OCI-LY3 (cell line): ENCODE data around the gene SLC8A1.

Source experiments
- H2AFZ ChIP-seq: fragments of 200-600, 300-600 bp; shearing (Covaris generic); 2 replicates; pipeline ENCODE4 v1.6.0; 2014; ENCODE audit warnings: antibody characterized with exemption, low read depth, low read length
- H3K27ac ChIP-seq: fragments of 200-600, 300-600 bp; sonication (generic); 2 replicates; pipeline ENCODE4 v1.5.1; 2014; ENCODE audit warnings: mild to moderate bottlenecking, low read length, moderate library complexity, mixed read lengths
- H3K27me3 ChIP-seq: fragments of 200-600, 300-600 bp; sonication (generic); 2 replicates; pipeline ENCODE4 v1.6.1; 2014; ENCODE audit warnings: low read depth, low read length, mixed read lengths
- H3K36me3 ChIP-seq: fragments of 200-600, 300-600 bp; sonication (generic); replicated peaks from 2 replicates; pipeline ENCODE3; 2014; ENCODE audit warnings: low read depth, low read length, mixed read lengths
- H3K4me1 ChIP-seq: fragments of 300-600, 200-600 bp; sonication (generic); 2 replicates; pipeline ENCODE4 v1.6.1; 2014; ENCODE audit warnings: low read length, mixed read lengths
- H3K4me2 ChIP-seq: fragments of 200-600, 300-600 bp; sonication (generic); 2 replicates; pipeline ENCODE4 v1.6.1; 2014; ENCODE audit warnings: low read length, mixed read lengths
- H3K4me3 ChIP-seq: fragments of 300-600, 200-600 bp; sonication (generic); 2 replicates; pipeline ENCODE4 v1.5.1; 2014; ENCODE audit warnings: antibody characterized with exemption, mild to moderate bottlenecking, low read length, moderate library complexity
- H3K79me2 ChIP-seq: fragments of 300-600, 200-600 bp; shearing (Covaris generic); 2 replicates; pipeline ENCODE4 v1.6.1; 2014; ENCODE audit warnings: mild to moderate bottlenecking, low read length, mixed read lengths
- H3K9ac ChIP-seq: fragments of 300-600, 200-600 bp; shearing (Covaris generic); 2 replicates; pipeline ENCODE4 v1.6.0; 2014; ENCODE audit warnings: mild to moderate bottlenecking, low read length, moderate library complexity
- H3K9me3 ChIP-seq: fragments of 200-600, 300-600 bp; shearing (Covaris generic); 2 replicates; pipeline ENCODE4 v1.6.1; 2014; ENCODE audit warnings: low read length, mixed read lengths; ENCODE audit not compliant: insufficient read depth
- H4K20me1 ChIP-seq: fragments of 200-600, 300-600 bp; sonication (generic); 2 replicates; pipeline ENCODE4 v1.6.1; 2016; ENCODE audit warnings: low read length, mixed read lengths; ENCODE audit not compliant: insufficient read depth
- EZH2phosphoT487 ChIP-seq: fragments of 200-600 bp; shearing (Covaris generic); IDR thresholded peaks from 2 replicates; pipeline ENCODE4 v1.6.1; 2018; ENCODE audit warnings: antibody characterized with exemption, mixed run types, low read depth
- TF ChIP-seq, protein P1 (sequence below): fragments of 200-600, 300-600 bp; sonication (generic); IDR thresholded peaks from 2 replicates; pipeline ENCODE4 v1.5.1; 2014; ENCODE audit warnings: antibody characterized with exemption, low read length, low read depth

Gene SLC8A1

DNA sequence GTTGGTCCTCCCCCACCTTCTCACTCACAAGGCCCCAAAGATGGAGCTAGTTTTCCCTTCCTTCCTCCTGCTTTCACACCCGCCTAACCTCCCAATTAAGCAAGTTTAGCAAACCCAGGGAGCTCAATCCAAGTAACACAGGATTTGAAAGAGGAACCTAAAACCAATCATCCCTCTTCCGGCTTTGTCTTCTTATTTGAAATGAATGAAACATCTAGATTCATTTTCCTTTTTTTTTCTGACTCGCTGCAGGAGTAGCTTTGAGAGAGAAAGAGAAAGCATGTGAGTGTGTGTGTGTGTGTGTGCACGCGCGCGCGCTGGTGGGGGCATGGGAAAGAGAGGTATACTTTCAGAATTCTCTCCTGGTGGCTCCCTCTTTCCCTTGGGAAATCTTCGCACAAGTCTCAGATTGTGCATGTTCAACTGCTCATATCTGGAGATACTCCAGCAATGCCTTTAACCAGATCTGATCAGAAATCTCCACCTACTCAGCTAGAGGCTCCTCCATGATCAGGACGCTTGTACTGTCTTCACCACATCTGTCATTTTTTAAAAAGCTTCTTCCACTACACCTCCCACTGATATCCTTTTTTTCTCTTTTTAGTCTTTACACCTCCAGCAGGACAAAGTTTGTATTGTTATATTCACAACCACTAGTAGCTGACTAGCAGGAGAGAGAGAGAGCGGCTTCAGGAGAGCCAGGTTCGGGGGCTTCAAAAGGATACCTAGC, 1.7 kb downstream of the SLC8A1 start:
- no peaks in the 10 kb centered on the region for H3K79me2 ChIP-seq
- H3K27ac ChIP-seq = no peak overlapping the region
- H2AFZ ChIP-seq = peak overlapping the region; percentile 77
- H3K4me3 ChIP-seq = peak overlapping the region; percentile 69
- H3K36me3 ChIP-seq = no peaks in the 10 kb centered on the region
- no peaks in the 10 kb centered on the region for H3K9me3 ChIP-seq
- H4K20me1 ChIP-seq = no peaks in the 10 kb centered on the region
- H3K27me3 ChIP-seq = no peaks in the 10 kb centered on the region
- TF ChIP-seq, protein P1, sequence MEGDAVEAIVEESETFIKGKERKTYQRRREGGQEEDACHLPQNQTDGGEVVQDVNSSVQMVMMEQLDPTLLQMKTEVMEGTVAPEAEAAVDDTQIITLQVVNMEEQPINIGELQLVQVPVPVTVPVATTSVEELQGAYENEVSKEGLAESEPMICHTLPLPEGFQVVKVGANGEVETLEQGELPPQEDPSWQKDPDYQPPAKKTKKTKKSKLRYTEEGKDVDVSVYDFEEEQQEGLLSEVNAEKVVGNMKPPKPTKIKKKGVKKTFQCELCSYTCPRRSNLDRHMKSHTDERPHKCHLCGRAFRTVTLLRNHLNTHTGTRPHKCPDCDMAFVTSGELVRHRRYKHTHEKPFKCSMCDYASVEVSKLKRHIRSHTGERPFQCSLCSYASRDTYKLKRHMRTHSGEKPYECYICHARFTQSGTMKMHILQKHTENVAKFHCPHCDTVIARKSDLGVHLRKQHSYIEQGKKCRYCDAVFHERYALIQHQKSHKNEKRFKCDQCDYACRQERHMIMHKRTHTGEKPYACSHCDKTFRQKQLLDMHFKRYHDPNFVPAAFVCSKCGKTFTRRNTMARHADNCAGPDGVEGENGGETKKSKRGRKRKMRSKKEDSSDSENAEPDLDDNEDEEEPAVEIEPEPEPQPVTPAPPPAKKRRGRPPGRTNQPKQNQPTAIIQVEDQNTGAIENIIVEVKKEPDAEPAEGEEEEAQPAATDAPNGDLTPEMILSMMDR = no peak
- TF ChIP-seq EZH2phosphoT487 = no peak
- peak overlapping the region; percentile 22 for H3K9ac ChIP-seq
- peak overlapping the region; percentile 81 for H3K4me2 ChIP-seq
- peaks cover 25% of the 10 kb centered on the region for H3K4me1 ChIP-seq

DNA sequence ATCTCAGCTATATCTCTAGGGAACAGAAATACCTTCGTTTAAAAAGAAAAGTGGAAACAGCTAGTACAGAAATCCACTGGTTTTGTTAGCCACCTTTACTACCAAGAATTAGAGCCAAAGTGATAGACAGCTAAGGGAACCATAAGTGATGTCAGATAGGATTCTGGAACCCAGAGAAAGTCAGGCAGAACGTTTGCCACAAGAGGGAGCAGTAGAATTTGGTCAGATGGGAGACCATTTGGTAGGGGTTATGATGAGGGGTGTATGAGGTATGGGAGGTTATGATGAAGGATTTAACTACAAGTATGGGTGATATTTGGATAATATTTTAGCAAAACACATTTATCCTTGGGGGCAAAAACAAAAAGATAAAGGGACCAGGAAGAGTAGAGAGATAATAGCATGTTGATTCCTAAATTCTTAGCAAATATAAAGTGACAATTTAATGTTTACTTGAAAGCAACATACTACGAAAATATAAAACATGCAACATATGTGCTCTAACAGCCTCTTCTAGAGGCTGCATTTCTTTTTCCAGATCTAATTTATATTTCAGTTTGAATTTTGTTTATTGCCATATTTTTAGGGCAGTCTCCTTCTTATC, 3.3 kb downstream of the SLC8A1 start:
- no peak overlapping the region for H3K9ac ChIP-seq
- H2AFZ ChIP-seq = no peak overlapping the region
- no peak overlapping the region for H3K4me3 ChIP-seq
- peaks cover 21% of the 10 kb centered on the region for H3K4me1 ChIP-seq
- TF ChIP-seq, protein P1 = peak; percentile 91
- TF ChIP-seq EZH2phosphoT487 = no peak
- H3K27ac ChIP-seq = no peak overlapping the region
- no peaks in the 10 kb centered on the region for H3K36me3 ChIP-seq
- no peaks in the 10 kb centered on the region for H3K79me2 ChIP-seq
- no peaks in the 10 kb centered on the region for H4K20me1 ChIP-seq
- H3K9me3 ChIP-seq = no peaks in the 10 kb centered on the region
- H3K27me3 ChIP-seq = no peaks in the 10 kb centered on the region
- no peak overlapping the region for H3K4me2 ChIP-seq

- H3K27ac ChIP-seq = no peak overlapping the region
- H3K4me1 ChIP-seq = peaks cover 29% of the 10 kb centered on the region
- no peak overlapping the region for H3K4me3 ChIP-seq
- no peaks in the 10 kb centered on the region for H3K36me3 ChIP-seq
- H2AFZ ChIP-seq = no peak overlapping the region
- no peaks in the 10 kb centered on the region for H4K20me1 ChIP-seq
- H3K4me2 ChIP-seq = no peak overlapping the region
- TF ChIP-seq EZH2phosphoT487 = no peak
- TF ChIP-seq, protein P1 = no peak
- H3K9me3 ChIP-seq = no peaks in the 10 kb centered on the region
- H3K27me3 ChIP-seq = no peaks in the 10 kb centered on the region
- H3K9ac ChIP-seq = no peak overlapping the region
- H3K79me2 ChIP-seq = no peaks in the 10 kb centered on the region
Measured at GRCh38 chr2:40445467-40445866, 6.4 kb downstream of the SLC8A1 start.

DNA sequence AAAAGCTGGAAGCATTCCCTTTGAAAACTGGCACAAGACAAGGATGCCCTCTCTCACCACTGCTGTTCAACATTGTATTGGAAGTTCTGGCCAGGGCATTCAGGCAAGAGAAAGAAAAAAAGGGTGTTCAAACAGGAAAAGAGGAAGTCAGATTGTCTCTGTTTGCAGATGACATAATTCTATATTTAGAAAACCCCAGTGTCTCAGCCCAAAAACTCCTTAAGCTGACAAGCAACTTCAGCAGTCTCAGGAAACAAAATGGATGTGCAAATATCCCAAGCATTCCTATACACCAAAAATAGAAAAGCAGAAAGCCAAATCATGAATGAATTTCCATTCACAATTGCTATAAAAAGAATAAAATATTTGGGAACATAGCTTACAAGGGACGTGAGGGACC, 11.1 kb downstream of the SLC8A1 start:
- Histone ChIP-seq H3K4me3 (no peak overlapping the region), H3K4me1 (peaks cover 27% of the 10 kb centered on the region), H2AFZ (no peak overlapping the region), H4K20me1 (no peaks in the 10 kb centered on the region), H3K36me3 (no peaks in the 10 kb centered on the region), H3K9ac (no peak overlapping the region), H3K27ac (no peak overlapping the region), H3K27me3 (no peaks in the 10 kb centered on the region), H3K9me3 (no peaks in the 10 kb centered on the region), H3K4me2 (peak overlapping the region; percentile 72), H3K79me2 (no peaks in the 10 kb centered on the region)
- TF ChIP-seq, protein P1 = no peak
- no peak for TF ChIP-seq EZH2phosphoT487
